Measurements from ENCODE around the gene DSCAM. TPM values are rescaled to one million over a fixed set of nuclear protein-coding genes. Genes with fewer than 3 reads are reported as not detected.

DSCAM gene
- total RNA-seq, 1 donor, result not detected

GRCh38 chr21:40291560-40291959, 555.4 kb downstream of the DSCAM start:
- no peak for TF ChIP-seq CTCF (IDR thresholded peaks at IDR 0.05; ENCODE audit: insufficient read depth, low read depth, low read length)
- H3K4me3 ChIP-seq (ENCODE audit: low read depth, low read length), result no peak overlapping the region
- no peak for DNase-seq (ENCODE audit: low read depth)

GRCh38 chr21:40284409-40284808, 562.5 kb downstream of the DSCAM start:
- TF ChIP-seq CTCF (IDR thresholded peaks at IDR 0.05; ENCODE audit: insufficient read depth, low read depth, low read length), result no peak
- DNase-seq (ENCODE audit: low read depth), result no peak

GRCh38 chr21:40282912-40283886, 563.8 kb downstream of the DSCAM start:
- no peak overlapping the region for H3K4me3 ChIP-seq (ENCODE audit: low read depth, low read length)
- no peak for DNase-seq (ENCODE audit: low read depth)
- TF ChIP-seq CTCF (IDR thresholded peaks at IDR 0.05; ENCODE audit: insufficient read depth, low read depth, low read length), result no peak

More at GRCh38 chr21:40284409-40284808, 562.5 kb downstream of the DSCAM start:
- H3K4me3 ChIP-seq (ENCODE audit: low read depth, low read length), result no peak overlapping the region

- no peak overlapping the region for H3K4me3 ChIP-seq (ENCODE audit: low read depth, low read length)
- TF ChIP-seq CTCF (IDR thresholded peaks at IDR 0.05; ENCODE audit: insufficient read depth, low read depth, low read length), result no peak
- no peak for DNase-seq (ENCODE audit: low read depth)
These were observed 568.6 kb downstream of the DSCAM start for GRCh38 chr21:40278345-40278744.

DNA sequence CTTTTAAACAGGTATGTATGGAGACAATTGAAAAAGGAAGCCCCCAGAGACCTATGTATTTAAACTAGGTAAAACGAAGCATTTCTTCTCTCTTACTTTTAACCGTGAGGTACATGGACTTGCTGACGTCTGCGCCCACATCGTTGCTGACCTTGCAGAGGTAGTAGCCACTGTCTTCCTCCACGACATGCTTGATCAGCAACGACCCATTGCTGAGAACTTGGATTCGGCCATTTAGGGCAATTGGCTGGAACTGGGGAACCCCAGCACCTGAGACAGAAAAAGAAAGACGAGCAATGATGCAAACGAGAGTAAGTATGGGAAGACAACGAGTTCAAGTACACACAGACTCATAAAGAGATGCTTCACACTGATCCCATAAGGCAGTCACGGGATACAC, 571.0 kb downstream of the DSCAM start:
- no peak for DNase-seq (ENCODE audit: low read depth)
- H3K4me3 ChIP-seq (ENCODE audit: low read depth, low read length), result no peak overlapping the region
- no peak for TF ChIP-seq CTCF (IDR thresholded peaks at IDR 0.05; ENCODE audit: insufficient read depth, low read depth, low read length)

DNA sequence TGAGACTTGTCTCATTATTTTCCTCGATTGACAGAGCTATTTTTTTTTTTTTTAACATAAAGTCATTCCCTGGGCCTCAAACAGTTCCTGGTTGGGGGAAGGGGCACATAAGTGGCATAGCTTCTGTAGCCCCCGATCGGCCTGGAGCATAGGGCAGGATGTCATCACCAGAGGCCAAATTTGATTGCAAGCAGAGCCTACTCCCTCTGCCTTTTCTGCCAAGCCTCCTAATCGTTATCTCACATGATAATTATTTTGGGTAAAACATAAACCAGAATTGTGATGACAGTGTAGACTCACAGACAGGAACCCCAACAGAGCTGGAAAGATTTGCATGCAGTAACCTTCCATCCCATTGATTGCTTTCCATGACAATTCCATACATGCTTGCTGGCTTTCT, 574.9 kb downstream of the DSCAM start:
- no peak for DNase-seq (ENCODE audit: low read depth)
- TF ChIP-seq CTCF (IDR thresholded peaks at IDR 0.05; ENCODE audit: insufficient read depth, low read depth, low read length), result no peak
- no peak overlapping the region for H3K4me3 ChIP-seq (ENCODE audit: low read depth, low read length)
